ENCODE measurements around the gene INVS.

- TF ChIP-seq EZH2 (conservative IDR thresholded peaks at IDR 0.05; ENCODE audit: low read depth, low read length) = no peak
- TF ChIP-seq ZNF598 (CRISPR knock-in tag; IDR thresholded peaks at IDR 0.05; ENCODE audit: borderline replicate concordance) = no peak
- TF ChIP-seq ATAD3A (CRISPR knock-in tag; IDR thresholded peaks at IDR 0.05) = no peak
- TF ChIP-seq AHR (CRISPR knock-in tag; IDR thresholded peaks at IDR 0.05) = no peak
- TF ChIP-seq TCF12 (IDR thresholded peaks at IDR 0.05) = no peak
- TF ChIP-seq TCF12 (CRISPR knock-in tag; IDR thresholded peaks at IDR 0.05) = no peak
- TF ChIP-seq SIN3A (IDR thresholded peaks at IDR 0.05; ENCODE audit: borderline replicate concordance, low read depth, low read length) = no peak
- TF ChIP-seq PCBP1 (IDR thresholded peaks at IDR 0.05; ENCODE audit: borderline replicate concordance, low read depth, low read length) = no peak
- TF ChIP-seq NR0B2 (CRISPR knock-in tag; IDR thresholded peaks at IDR 0.05) = no peak
These were observed 168.2 kb downstream of the INVS start for GRCh38 chr9:100267211-100267610.

Data from HepG2 (cell line).